Activated CD4-positive, alpha-beta T cell treated with anti-CD3 and anti-CD28 coated beads for 24 hours (primary cell): ENCODE results near the gene TF.
"Not testable (repeated sequence)": the region's sequence is repeated elsewhere in the genome, so short reads cannot be mapped to it uniquely, and the experiment has no call there.

Source experiments
- DNase-seq, 2 donors: peaks; one replicate each; pipeline ENCODE4 v3.0.0-alpha.2; 2020; ENCODE audit warnings: low read depth in 2 of 2

TF gene

GRCh38 chr3:133745981-133746711, at the start of gene TF:
TSS of gene TF (plus strand) at chr3:133746393. CDS start at chr3:133746441, 48 bp downstream.
- no peak for DNase-seq

GRCh38 chr3:133697960-133698359, 48.2 kb upstream of the TF start:
- DNase-seq = no peak

DNA sequence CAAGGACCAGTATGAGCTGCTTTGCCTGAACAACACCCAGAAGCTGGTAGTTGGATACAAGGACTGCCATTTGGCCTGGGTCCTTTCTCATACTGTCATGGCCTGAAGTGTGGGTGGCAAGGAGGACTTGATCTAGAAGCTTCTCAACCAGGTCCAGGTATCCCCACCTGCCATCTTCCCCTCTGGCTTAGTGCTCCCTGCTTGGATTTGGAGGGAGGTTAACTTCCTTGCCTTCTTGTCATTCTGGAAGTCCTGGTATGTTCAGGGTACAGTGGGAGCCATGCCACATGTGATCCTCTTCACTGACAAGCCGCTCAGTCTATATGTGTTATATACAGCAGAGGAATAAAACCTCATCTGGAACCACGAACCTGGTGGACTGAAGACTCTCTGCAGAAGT, 46.7 kb upstream of the TF start:
- no peak for DNase-seq

GRCh38 chr3:133699903-133700302, 46.3 kb upstream of the TF start:
- DNase-seq = no peak

- no peak for DNase-seq
Measured at GRCh38 chr3:133700351-133700750, 45.8 kb upstream of the TF start.

DNA sequence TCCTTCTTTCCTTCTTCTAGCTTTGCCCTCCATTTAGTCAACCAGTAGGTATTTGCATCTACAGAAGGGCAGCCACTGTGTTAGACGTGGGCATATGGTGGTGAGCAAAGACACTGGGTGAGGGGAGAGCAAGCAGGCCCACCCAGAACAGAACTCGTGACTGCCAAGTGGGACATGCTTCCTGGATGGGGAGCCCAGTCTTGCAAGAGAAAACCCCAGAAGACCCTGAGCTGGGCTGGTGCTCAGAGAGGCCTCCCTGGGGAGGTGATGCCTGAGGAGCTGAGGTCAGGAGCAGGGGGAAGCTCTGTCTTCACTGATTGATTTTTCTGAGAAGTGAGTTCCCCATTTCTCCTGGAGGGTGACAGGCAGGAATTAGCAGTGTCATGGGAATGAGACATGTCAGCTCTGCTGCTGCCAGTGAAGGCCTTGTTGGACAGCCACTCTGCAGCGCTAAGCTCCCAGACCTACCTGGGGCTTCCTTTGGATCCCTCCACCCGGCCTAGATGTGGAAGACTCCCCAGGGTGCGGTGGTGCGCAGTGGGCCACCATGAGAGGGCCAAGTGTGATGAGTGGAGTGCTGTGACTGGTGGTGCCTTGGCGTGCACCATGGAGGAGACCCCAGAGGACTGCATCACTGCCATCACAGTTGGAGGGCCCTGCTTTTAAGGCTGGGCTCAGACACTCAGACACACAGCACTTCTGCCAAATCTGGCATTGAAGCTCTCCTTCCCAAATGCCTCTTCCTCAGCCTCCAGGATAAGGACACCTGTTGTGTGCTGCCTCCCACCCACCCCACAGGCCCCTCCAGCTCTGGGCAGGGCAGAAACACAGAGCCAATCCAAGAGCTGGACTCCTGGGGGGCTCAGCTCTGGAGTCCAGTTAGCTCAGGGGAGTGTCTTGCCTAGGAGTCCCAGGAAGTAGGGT, 44.5 kb upstream of the TF start:
- no peak for DNase-seq

- DNase-seq = no peak
Measured at GRCh38 chr3:133703915-133704314, 42.3 kb upstream of the TF start.

DNA sequence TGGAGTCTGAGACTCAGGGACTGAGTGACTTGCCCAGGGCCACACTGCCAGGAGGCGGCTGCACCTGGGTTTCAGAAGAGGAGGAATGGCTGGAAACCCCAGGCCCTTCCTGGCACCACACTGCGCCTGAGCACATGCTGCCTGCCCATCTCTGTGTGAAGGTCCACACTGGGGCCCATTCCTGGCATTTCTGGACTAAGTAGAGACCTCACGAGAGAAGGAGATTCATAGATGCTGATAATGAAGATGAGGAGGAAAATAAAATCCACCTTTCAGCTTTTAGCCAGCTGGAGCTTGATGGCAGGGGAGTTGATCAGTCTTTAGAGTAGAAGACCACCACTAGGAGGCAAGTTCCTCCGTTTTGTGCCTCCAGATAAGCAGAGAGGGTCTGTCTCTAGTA, 40.2 kb upstream of the TF start:
- DNase-seq = no peak

GRCh38 chr3:133709139-133709750, 36.9 kb upstream of the TF start:
- DNase-seq = no peak

- no peak for DNase-seq
Measured at GRCh38 chr3:133711013-133711412, 35.2 kb upstream of the TF start.

GRCh38 chr3:133712017-133712416, 34.2 kb upstream of the TF start:
- DNase-seq = no peak

DNA sequence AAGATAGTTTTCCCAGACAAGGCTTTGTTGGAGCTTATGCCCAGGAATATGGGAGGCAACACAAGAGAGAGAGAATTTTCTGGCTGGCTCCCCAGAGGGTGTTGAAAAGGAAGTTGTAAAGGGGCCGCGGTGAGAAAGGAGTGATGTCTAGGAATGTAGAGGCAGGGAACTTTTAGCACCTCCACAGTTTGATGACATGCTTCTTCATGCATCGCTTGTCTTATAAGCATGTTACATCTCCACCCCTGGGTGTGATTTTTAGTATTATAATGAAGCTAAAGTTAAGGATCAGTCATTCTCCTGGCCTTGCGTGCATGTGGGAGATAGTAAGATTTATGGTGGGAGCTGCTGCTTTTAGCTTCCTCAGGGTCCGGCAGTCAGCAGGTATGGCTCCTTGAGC, 32.8 kb upstream of the TF start:
- no peak for DNase-seq

DNA sequence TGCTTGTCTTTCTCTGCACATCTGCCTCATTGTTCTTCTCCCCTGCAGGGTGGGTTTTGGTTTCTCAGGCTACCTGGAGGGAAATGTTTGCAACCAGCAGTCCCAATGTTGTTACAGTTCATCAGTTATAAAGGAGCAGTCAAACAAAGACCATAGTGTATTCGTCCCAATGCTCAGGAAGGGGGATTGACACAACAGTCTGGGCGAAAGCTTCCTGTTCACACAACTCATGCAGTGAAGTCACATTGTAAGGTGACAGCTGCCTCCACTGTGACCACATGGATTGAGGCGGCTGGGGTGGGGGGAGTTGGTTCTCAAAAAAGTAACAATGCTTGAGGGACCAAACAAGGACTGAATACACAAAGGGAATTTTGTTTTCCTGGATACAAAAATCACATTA, 28.8 kb upstream of the TF start:
- DNase-seq = no peak

- no peak for DNase-seq
Measured at GRCh38 chr3:133722935-133723334, 23.3 kb upstream of the TF start.

DNA sequence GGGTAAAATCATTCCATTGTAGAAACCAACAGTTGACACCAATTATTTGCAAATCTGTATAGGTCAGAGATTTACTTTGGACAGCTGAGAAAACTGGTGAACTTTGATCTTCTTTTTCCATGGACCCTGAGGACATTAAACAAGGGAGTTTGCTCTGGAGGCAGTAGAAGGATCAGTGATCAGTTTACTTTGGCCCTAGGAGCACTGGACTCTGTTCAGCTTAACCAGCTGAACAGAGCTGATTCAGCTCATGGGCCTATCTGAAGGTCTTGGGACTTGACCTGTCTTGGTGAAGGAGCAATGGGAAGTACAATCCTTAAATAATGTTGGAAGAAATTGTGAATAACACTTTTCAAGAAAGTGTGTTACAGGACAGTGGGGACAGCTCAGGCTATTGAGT, 15.2 kb upstream of the TF start:
- DNase-seq = no peak

GRCh38 chr3:133732231-133732630, 14.0 kb upstream of the TF start:
- not testable (repeated sequence) for DNase-seq

DNA sequence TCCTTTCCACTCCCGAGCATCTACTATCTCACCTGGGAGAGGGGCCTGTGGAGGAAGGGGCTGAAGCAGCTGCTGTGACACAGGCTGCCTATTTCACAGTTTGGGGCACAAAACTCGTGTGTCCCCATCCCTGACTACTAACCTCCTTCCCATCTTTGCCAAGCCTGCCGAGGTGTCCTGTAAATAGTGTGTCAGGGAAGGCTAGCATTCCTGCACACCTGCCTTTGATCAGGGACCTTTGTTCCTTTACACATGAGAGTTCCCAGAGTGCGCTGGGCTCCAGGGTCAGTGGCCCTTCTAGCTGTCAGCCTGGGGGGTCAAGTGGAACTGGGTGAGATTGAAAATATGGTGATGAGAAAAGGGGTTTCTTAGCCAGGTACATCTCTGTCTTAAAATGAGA, 13.0 kb upstream of the TF start:
- no peak for DNase-seq

- no peak for DNase-seq
Measured at GRCh38 chr3:133734305-133734704, 11.9 kb upstream of the TF start.

DNA sequence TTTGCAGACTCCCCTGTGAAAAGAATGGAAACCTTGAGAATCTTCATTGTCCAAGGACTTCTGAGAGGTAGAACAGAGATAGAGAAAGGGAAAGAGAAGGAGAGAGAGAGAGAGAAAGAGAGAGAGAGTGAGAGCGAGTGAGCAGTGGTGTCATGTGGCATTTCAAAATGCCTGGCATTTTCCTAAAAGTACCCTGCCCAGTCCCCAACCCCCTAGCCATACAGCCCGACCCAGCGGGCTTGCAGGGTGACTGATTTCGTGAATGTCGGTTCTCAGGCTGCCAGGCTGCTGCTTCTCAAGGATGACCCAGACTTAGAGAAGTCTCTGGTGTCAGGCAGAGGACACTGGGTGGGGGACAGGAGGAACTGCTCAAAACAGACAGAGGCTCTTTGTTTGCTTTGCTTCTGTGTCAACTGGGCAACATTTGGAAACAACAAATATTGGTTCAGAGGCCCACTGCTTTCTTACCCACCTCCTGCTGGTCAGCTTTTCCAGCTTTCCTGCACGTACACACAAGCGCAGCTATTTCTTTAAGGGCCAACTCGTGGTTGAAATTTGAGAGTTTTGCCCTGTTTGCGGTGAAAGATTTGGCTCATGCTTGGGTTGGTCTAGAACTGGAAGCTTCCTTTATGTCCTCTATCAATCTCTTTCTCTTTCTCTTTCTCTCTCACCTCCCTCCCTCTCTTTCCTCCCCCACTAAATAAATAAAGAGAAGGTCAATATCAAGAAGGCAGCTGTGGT, 3.7 kb upstream of the TF start:
- DNase-seq = no peak

DNA sequence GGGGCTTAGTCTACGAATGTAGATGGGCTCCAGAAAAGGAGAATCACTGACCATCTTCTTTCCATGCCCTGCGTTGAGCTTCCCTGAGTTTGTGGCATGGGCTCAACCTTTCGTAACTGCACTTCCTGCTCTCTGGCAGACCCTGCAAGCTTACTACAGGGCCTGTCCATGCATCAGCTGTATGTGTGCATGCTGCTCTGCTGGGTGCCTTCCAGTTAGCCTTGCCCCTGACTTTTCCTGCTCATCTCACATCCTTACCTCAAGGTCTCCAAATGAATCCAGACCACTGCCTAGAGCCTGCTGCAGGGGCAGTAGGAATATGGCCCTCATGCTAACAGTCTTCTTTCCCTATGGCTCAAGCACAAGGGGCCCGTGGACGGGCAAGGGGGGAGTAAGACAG, 2.0 kb upstream of the TF start:
- DNase-seq = no peak

DNA sequence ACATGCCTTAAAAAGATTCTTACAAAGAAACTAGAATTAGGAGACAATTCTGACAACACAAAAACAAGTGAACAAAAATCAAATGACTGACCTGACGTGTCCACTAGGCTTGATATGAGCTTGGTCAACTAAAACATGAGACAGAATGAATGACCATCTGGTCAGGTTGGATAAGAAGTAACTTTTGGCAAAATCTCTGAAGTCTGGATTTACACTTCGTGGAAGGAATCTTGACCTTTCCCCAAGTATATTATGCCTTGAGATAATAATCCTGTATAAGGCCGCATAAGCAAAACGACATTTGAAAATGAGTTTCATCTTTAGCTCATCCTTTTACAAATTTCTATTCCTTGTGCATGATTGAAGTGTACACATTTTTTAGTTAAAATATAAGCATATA, 1.1 kb upstream of the TF start:
- no peak for DNase-seq

- no peak for DNase-seq
Measured at GRCh38 chr3:133746712-133747066, 496 bp downstream of the TF start.
